ENCODE data around the gene PITPNM1.
"Not testable (repeated sequence)": the region's sequence is repeated elsewhere in the genome, so short reads cannot be mapped to it uniquely, and the experiment has no call there.

PITPNM1 gene

GRCh38 chr11:67504950-67505581 is at the start of gene PITPNM1:
Gene PITPNM1, minus strand, starts transcription at chr11:67505363. Its CDS starts 1,183 bp downstream, at chr11:67504180.
- DNase-seq: peak; percentile 68

DNA sequence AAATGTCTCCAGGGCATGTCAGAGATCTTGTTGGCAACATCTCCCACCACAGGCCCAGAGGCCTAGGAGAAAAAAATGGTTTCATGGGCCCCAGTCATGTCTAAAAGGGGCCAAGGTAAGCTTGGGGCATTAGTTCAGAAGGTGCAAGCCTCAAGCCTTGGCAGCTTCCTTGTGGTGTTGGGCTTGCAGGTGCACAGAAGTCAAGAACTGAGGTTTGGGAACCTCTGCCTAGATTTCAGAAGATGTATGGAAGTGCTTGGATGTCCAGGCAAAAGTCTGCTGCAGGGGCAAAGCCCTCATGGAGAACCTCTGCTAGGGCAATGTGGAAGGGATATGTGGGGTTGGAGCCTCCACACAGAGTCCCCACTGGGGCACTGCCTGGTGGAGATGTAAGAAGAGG is 46.5 kb upstream of the PITPNM1 start:
- not testable (repeated sequence) for DNase-seq

DNA sequence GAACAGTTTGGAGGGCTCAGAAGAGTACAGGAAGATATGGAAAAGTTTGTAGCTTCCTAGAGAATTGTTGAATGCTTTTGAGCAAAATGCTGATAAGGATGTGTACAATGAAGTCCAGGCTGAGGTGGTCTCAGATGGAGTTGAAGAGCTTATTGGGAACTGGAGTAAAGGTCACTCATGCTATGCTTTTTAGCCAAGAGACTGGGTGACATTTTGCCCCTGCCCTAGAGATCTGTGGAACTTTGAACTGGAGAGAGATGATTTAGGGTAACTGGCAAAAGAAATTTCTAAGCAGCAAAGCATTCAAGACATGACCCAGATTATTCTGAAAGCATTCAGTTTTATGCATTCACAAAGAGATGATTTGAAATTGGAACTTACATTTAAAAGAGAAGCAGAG is 46.0 kb upstream of the PITPNM1 start:
- DNase-seq: no peak

- no peak for DNase-seq
Measured at GRCh38 chr11:67548555-67549110, 43.5 kb upstream of the PITPNM1 start.

DNA sequence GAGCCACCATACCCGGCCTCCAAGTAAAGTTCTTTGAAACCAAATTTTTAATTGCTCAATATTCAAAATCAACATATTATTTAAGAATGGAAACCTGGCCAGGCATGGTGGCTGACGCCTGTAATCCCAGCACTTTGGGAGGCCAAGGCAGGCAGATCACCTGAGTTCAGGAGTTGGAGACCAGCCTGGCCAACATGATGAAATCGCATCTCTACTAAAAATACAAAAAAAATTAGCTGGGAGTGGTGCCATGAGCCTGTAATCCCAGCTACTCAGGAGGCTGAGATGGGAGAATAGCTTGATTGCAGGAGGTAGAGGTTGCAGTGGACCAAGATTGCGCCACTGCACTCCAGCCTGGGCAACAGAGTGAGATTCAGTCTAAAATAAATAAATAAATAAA is 42.9 kb upstream of the PITPNM1 start:
- DNase-seq: not testable (repeated sequence)

DNA sequence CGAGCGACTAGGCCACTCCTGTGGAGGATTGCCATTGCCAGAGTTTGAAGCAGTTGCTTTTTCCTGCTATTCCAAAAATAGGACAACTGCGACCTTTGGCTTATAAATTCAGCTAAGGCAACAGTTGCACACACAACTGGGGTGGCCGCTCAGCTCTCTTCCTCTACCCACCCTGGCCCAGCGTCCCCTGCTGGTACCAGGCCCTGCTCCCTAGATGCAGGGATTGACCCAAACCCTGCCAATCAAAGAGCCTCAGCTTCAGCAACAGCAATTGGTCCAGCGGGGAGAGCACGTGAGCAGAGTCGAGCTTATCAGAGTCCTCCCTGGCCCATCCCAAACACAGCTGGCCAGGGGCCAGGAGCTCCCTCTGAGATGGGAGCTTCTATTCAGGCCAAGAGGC is 40.1 kb upstream of the PITPNM1 start:
- DNase-seq: no peak

DNA sequence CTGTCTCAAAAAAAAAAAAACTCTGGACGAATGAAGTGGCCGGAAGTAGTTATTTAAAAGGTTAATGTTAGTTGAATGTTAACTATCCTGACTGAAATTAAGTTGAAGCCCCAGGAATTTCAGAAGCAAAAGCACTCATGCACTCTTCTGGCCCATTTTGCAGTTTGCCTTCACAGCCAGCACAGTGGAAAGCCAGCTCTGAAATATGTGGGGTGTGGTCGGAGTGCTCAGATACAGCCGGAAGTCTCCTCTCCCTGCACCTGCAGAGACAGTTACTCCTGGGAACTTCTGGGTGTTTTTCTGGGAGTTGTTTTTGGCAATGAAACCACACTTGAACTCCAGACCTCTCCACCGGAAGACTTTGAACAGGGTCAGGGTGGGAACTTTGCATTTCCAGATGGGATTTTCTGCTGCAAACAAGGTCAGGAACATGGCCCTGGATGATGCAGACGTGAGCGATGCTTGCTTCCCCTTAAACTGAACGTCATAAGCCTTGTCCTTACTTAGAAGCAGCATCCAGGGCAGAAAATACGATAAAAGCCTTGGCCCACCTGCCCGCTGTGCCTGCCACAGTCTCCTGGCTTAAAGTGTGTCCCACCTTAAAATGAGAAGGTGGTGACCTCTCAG is 39.6 kb upstream of the PITPNM1 start:
- DNase-seq: no peak

- DNase-seq: no peak
Measured at GRCh38 chr11:67543585-67543984, 38.4 kb upstream of the PITPNM1 start.

GRCh38 chr11:67542971-67543370 is 37.8 kb upstream of the PITPNM1 start:
- DNase-seq: no peak

DNA sequence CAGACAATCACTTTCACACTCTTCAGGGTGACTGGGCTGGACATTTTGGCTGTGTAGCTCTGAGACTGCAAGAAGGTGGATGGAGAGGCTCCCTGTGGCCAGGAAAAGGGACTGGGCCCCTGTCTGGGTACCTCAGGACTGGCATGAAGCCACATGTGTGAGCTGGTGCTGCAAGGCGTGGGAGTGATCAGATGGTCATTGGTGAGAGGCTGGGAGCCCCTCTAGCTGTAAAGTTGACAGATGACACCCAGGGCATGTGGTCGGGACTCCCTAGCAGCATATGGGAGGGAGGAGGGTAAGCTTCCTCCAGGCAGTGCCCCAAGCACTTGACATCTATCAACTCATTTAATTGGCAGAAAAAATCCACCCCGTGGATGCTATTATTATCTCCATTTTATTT is 37.0 kb upstream of the PITPNM1 start:
- DNase-seq: no peak

- DNase-seq: no peak
Measured at GRCh38 chr11:67541198-67541597, 36.0 kb upstream of the PITPNM1 start.

- DNase-seq: no peak
Measured at GRCh38 chr11:67539550-67539949, 34.4 kb upstream of the PITPNM1 start.

DNA sequence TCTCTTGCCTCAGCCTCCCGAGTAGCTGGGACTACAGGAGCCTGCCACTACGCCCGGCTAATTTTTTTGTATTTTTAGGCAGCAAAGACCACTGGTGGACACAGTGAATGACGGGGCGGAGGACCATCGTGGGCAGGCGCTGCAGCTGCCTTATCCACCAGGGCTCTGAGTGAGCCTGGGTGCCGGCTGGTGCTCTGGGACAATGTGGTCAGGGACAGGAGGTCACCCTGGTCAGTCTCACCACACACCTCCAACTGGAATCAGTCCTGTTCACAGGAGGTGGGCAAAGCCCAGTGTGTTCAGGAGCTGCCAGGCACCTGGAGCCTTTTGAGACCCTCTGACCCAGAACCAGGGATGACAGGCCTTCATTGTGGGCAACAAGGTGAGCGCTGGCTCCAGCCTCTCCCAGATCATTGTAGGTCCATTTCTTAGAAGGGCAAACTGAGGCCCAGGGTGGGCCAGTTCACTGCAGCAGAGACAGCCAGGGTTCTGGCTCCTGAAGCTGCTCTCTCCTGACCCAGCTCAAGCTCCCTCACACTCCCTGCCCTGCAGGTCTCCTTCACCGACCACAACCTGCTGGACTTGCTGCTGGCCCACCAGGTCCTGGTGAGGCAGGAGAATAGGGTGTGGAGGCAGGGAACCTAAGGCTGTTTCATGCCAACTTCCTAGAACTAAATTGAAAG is 33.8 kb upstream of the PITPNM1 start:
- DNase-seq: no peak

- no peak for DNase-seq
Measured at GRCh38 chr11:67538306-67538705, 33.1 kb upstream of the PITPNM1 start.

- DNase-seq: no peak
Measured at GRCh38 chr11:67535561-67535960, 30.4 kb upstream of the PITPNM1 start.

DNA sequence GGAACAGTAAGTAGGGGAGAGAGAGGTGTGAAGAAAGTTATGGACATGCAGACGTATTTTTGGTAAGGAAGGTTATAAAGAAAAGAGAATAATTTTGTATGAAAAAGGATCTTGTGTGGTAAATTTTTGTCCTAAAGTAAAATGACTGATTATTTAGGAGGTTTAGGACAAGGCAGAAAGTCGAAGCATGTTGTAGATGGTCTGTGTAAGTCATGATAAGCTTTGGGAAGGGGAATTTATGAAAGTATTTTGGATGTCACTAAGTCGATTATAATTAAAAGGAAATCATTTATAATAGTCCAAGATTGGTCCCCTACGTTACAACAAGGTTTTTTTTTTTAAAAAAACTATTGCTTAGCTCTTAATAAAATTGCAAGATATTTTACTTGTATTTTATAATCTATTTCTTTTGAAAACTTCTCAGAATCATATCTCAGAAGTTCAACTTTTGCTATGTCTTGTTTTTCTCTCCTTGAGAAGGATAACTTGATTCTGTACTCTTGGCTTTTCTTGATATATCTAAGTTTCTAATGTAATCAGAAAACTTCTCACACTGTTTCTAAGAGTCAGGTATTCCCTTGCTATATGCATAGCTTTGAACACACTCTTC is 29.0 kb upstream of the PITPNM1 start:
- no peak for DNase-seq

- DNase-seq: no peak
Measured at GRCh38 chr11:67532889-67533288, 27.7 kb upstream of the PITPNM1 start.

- no peak for DNase-seq
Measured at GRCh38 chr11:67530282-67530592, 25.1 kb upstream of the PITPNM1 start.

GRCh38 chr11:67528376-67528775 is 23.2 kb upstream of the PITPNM1 start:
- DNase-seq: no peak

DNA sequence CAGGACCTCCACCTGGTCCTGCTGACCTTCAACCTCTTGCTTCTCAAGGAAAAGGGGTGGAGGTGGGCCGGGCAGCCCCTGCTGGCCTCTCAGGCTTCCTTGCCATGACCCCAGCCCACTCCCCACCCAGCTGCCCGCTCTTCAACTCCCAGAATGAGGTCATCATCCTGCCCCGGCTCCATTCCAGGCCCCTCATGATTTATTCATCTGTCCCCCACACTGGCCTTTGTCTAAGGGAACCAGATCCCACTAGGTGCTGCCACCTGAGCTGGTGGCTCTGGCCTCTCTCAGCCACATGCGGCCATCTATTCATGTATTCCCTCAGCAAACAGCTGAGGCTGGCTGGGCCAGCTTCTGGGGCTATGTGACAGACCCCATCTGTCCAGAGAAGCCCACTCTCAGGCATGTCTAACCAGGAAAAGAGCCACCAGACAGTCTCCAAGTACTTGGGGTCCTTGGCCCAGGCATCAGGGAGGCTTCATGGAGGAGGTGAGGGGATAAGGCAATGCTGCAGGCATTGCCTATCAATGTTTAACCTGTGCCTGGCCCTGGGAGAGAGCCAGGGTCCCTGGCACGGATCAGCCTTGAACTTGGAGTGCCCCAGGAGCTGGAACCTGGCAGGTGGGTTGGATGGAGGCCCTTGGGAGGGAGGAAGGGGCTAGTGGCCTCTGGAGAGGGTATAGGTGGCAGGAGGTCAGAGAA is 20.3 kb upstream of the PITPNM1 start:
- DNase-seq: no peak

GRCh38 chr11:67524480-67524808 is 19.3 kb upstream of the PITPNM1 start:
- no peak for DNase-seq

- DNase-seq: no peak
Measured at GRCh38 chr11:67523556-67524479, 18.7 kb upstream of the PITPNM1 start.
